Neural crest cell (in vitro differentiated cells): ENCODE measurements around the gene SEC24D. TPM values are rescaled to one million over a fixed set of nuclear protein-coding genes. Genes with fewer than 3 reads are reported as not detected.

Experiments used
- DNase-seq: peaks from one replicate; pipeline ENCODE4 v3.0.0; 2021; ENCODE audit warnings: low read depth, mixed read lengths, low spot score
- H3K27ac Mint-ChIP-seq: one replicate; pipeline ENCODE4 v1.8.0; 2021; ENCODE audit warnings: mild to moderate bottlenecking, mixed read lengths; ENCODE audit not compliant: unreplicated experiment
- H3K27me3 Mint-ChIP-seq: 2 replicates; pipeline ENCODE4 v1.8.0; 2021; ENCODE audit warnings: low read depth, mild to moderate bottlenecking, mixed read lengths
- H3K36me3 Mint-ChIP-seq: 2 replicates; pipeline ENCODE4 v1.8.0; 2021; ENCODE audit warnings: low read depth, mild to moderate bottlenecking, mixed read lengths
- H3K4me1 Mint-ChIP-seq: 2 replicates; pipeline ENCODE4 v1.8.0; 2021; ENCODE audit warnings: mixed read lengths
- H3K4me3 Mint-ChIP-seq: one replicate; pipeline ENCODE4 v1.8.0; 2021; ENCODE audit warnings: mild to moderate bottlenecking, mixed read lengths
- H3K9me3 Mint-ChIP-seq: 2 replicates; pipeline ENCODE4 v1.8.0; 2021; ENCODE audit warnings: mixed read lengths
- total RNA-seq: library from RNA; stranded (reverse); gene quantifications from 2 replicates; pipeline ENCODE4 v1.2.1, GENCODE V29; 2021
- TF ChIP-seq, protein P1 (sequence below): fragments of 200-600 bp; sonication (generic); conservative IDR thresholded peaks from 2 replicates; pipeline ENCODE4 v1.5.0; 2021; ENCODE audit warnings: antibody characterized with exemption, mild to moderate bottlenecking

Gene SEC24D
- total RNA-seq, 1 donor from 2014 or later: 22.9 TPM

DNA sequence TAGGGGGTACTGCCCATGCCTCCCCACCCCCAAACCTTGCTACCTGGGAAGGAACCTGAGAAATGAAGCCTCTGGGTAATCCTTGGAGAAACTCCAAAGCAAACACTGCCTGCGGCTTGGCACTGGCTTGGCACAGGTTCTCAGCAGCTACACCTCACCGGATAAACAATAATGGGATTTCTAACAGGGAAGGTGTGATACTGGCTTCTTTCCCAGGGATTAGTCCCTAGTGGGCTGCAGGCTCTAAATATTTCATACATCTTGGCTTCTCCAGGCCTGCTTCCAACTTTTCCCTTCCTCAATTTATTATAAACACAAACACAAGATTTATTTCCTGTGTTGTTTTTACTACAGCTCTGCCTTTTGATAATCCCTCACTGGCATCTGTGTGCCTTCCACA is 12.5 kb downstream of the SEC24D start:
- Mint-ChIP-seq H3K4me1 (peaks cover 8% of the 10 kb centered on the region), H3K36me3 (peaks cover 2% of the 10 kb centered on the region), H3K27me3 (no peaks in the 10 kb centered on the region), H3K9me3 (no peaks in the 10 kb centered on the region), H3K4me3 (no peak overlapping the region), H3K27ac (no peak overlapping the region)
- DNase-seq: no peak
- TF ChIP-seq, protein P1, sequence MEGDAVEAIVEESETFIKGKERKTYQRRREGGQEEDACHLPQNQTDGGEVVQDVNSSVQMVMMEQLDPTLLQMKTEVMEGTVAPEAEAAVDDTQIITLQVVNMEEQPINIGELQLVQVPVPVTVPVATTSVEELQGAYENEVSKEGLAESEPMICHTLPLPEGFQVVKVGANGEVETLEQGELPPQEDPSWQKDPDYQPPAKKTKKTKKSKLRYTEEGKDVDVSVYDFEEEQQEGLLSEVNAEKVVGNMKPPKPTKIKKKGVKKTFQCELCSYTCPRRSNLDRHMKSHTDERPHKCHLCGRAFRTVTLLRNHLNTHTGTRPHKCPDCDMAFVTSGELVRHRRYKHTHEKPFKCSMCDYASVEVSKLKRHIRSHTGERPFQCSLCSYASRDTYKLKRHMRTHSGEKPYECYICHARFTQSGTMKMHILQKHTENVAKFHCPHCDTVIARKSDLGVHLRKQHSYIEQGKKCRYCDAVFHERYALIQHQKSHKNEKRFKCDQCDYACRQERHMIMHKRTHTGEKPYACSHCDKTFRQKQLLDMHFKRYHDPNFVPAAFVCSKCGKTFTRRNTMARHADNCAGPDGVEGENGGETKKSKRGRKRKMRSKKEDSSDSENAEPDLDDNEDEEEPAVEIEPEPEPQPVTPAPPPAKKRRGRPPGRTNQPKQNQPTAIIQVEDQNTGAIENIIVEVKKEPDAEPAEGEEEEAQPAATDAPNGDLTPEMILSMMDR: no peak

DNA sequence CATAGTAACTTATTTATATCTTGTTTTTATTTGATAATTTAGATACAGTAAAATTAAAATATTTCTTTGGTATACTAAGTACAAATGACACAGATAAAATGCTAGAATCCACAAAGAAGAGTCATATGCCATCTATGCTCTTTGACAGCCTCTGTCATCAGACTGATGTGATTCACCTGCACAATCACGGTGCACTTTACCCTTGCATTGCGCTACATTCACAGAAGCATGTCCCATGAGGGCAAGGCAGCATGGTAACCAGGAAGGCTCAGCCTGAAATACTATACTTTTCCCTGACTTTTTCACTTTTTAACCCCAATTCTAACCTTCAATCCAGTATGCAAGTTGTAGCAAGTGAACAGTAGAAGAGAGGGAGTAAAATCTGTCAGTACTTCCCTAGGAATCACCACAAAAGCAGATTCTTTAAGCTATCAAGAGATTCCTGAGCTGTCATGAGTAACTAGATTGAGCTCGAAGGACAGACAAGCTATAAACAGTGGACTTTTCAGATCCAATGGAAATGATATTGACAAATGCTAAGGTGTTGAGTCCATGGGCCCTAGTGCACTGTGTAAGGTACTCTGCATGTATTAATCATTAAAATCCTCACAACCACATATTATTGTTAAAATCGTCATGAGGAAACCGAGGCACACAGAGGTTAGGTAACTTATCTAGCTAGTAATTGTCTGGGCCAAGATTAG is 14.2 kb downstream of the SEC24D start:
- Mint-ChIP-seq H3K4me1 (peaks cover 2% of the 10 kb centered on the region), H3K36me3 (peaks cover 2% of the 10 kb centered on the region), H3K27ac (no peak overlapping the region), H3K9me3 (no peaks in the 10 kb centered on the region), H3K4me3 (no peak overlapping the region), H3K27me3 (no peaks in the 10 kb centered on the region)
- TF ChIP-seq, protein P1: no peak
- DNase-seq: no peak

DNA sequence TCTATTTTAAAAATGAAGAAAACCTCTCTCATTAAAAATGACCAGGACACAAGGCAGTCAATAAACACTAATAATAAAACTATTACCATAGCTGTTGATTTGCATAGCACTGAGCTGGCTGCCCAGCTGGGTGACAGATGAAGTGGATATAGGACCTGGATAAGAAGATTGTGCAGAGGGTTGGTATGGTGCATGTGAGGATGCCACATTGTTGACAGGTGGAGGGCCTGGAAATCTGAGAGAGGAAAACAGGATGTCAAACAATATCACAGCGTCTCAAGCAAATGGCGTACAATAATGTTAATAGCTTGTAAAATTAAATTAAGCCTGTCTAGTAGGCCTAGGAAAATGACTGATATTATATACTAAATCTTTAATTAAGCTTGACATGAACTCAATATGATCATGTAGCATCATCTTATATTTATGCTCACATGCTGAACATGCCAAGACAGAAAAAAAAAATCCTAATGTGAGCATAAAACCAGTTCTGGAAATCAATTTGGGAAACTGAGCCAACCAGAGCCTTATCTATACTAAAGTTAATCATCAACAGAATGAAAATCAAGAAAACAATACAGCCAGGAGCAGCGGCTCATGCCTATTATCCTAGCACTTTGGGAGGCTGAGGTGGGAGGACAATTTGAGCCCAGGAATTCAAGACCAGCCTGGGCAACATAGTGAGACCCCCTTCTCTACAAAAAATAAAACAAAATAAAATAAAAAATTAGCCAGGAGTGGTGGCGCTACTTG is 18.6 kb downstream of the SEC24D start:
- TF ChIP-seq, protein P1: no peak
- no peak overlapping the region for H3K4me3 Mint-ChIP-seq
- H3K27ac Mint-ChIP-seq: peak overlapping the region; percentile 78
- DNase-seq: no peak
- H3K27me3 Mint-ChIP-seq: no peaks in the 10 kb centered on the region
- no peaks in the 10 kb centered on the region for H3K4me1 Mint-ChIP-seq
- peaks cover 17% of the 10 kb centered on the region for H3K36me3 Mint-ChIP-seq
- no peaks in the 10 kb centered on the region for H3K9me3 Mint-ChIP-seq

DNA sequence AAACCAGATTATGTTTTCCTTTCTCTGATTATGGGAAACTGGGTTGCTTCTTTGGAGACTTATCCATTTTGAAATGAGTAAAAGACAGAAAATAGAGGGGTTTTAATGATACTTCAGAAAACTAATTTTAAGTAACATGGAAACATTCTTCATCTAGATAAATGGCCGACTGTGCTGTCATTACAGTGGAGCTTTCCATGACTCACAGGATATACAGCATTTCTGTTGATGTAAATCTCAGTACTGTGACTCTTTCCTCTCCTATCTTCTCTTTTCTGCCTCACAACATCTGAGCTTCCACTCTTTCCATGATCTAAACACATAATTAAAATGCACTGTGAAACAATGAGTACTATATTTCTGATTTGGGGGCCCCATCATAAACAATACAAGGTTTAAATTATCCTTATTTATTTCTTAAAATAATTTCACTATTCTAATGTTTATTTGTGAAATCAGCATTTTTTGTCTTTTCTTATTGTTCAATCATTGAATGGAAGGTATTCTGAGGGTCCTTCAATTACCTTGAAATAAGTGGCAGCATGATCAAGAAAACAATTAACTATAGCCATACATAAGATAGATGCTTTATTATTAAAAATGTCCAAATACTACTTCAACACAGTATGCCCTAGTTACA is 19.3 kb downstream of the SEC24D start:
- H3K9me3 Mint-ChIP-seq: no peaks in the 10 kb centered on the region
- DNase-seq: no peak
- peaks cover 17% of the 10 kb centered on the region for H3K36me3 Mint-ChIP-seq
- no peak overlapping the region for H3K4me3 Mint-ChIP-seq
- H3K4me1 Mint-ChIP-seq: no peaks in the 10 kb centered on the region
- no peak overlapping the region for H3K27ac Mint-ChIP-seq
- TF ChIP-seq, protein P1: no peak
- no peaks in the 10 kb centered on the region for H3K27me3 Mint-ChIP-seq

DNA sequence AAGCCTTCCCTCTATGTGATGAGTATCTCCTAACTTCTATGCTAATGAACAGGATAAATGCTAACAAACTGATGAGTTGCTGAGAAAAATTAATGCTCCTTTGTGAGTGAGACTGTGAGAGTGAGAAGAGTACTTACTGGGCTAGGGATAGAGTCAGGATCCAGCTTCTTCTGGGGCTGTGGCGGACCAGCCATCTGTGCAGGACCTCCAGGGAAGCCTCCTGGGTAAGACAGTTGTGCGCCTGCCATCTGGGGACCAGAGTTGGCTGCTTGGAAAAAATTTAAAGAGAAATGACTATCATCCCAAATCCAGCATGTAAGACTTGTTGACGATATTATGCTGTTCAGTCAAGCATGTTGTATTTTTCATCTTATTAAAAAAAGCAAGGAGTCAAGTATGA is 21.0 kb downstream of the SEC24D start:
- no peak for DNase-seq
- Mint-ChIP-seq H3K9me3 (no peaks in the 10 kb centered on the region), H3K27me3 (no peaks in the 10 kb centered on the region), H3K4me3 (no peak overlapping the region), H3K36me3 (peaks cover 25% of the 10 kb centered on the region), H3K27ac (no peak overlapping the region), H3K4me1 (no peaks in the 10 kb centered on the region)
- TF ChIP-seq, protein P1: no peak
